Cardiac muscle cell (in vitro differentiated cells and primary cell): ENCODE data around the gene PTPRK. TPM values are rescaled to one million over a fixed set of nuclear protein-coding genes. Genes with fewer than 3 reads are reported as not detected.

Experiments
- DNase-seq, 2 donors: peaks; one replicate each; pipeline versions ENCODE4 v3.0.0 to v3.0.0-alpha.2; 2010 to 2017; ENCODE audit warnings: low read depth in 1 of 2, low spot score in 1 of 2
- H3K27ac ChIP-seq: fragments of 200-600 bp; sonication (generic); 2 replicates; pipeline ENCODE4 v1.5.1; 2016
- H3K27me3 ChIP-seq: fragments of 200-600 bp; sonication (generic); 2 replicates; pipeline ENCODE4 v1.6.0; 2016; ENCODE audit warnings: control low read depth
- H3K36me3 ChIP-seq: fragments of 200-600 bp; sonication (generic); 2 replicates; pipeline ENCODE4 v1.5.1; 2016; ENCODE audit warnings: control low read depth
- H3K4me1 ChIP-seq: fragments of 200-600 bp; sonication (generic); 2 replicates; pipeline ENCODE4 v1.8.1; 2017; ENCODE audit warnings: low read depth, mild to moderate bottlenecking, mixed run types
- H3K4me3 ChIP-seq: fragments of 200-600 bp; sonication (generic); 2 replicates; pipeline ENCODE4 v1.5.1; 2016; ENCODE audit warnings: mild to moderate bottlenecking
- H3K9me3 ChIP-seq: fragments of 200-600 bp; sonication (generic); 2 replicates; pipeline ENCODE4 v1.5.1; 2017; ENCODE audit warnings: low read depth, mild to moderate bottlenecking, control low read depth
- polyA plus RNA-seq: library from polyadenylated mRNA; unstranded; fragments of >200 nt; fragmentation: Nextera tagmentation; extraction: Ambion mirVana; gene quantifications from 2 replicates; pipeline ENCODE4 v1.2.1, GENCODE V29; 2016
- total RNA-seq: library from RNA; depleted of rRNA; stranded (reverse); fragments of >200 nt; gene quantifications from 2 replicates; pipeline ENCODE4 v1.2.3, GENCODE V29; 2016
- TF ChIP-seq, protein P1 (sequence below): IDR thresholded peaks from 2 replicates; pipeline ENCODE4 v1.5.1; 2012; ENCODE audit warnings: low read depth, mild to moderate bottlenecking, low read length

Gene PTPRK
- total and polyA plus RNA-seq, 2 experiments from 2014 or later, result 48.3 to 73.1 TPM

DNA sequence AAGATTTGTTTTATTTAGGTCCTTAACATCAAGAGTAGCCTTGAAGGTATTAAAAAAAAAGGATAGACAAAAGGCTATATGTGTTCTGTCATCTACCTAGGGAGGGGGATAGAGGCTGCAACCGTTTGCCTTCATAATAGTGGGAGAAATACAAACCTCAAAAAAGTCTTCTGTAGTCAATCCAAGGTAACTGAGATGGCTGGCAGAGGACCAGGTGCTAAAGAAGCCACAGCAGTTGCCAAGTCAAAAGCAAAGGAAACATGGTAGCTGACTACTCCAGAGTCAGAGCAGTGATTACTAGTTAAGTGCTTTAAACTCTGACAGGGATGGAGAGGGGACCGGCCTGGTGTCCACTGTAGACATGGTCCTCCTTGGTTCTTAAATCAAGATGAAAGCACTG is 249.4 kb downstream of the PTPRK start:
- no peak for DNase-seq
- TF ChIP-seq, protein P1, sequence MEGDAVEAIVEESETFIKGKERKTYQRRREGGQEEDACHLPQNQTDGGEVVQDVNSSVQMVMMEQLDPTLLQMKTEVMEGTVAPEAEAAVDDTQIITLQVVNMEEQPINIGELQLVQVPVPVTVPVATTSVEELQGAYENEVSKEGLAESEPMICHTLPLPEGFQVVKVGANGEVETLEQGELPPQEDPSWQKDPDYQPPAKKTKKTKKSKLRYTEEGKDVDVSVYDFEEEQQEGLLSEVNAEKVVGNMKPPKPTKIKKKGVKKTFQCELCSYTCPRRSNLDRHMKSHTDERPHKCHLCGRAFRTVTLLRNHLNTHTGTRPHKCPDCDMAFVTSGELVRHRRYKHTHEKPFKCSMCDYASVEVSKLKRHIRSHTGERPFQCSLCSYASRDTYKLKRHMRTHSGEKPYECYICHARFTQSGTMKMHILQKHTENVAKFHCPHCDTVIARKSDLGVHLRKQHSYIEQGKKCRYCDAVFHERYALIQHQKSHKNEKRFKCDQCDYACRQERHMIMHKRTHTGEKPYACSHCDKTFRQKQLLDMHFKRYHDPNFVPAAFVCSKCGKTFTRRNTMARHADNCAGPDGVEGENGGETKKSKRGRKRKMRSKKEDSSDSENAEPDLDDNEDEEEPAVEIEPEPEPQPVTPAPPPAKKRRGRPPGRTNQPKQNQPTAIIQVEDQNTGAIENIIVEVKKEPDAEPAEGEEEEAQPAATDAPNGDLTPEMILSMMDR, result no peak
- Histone ChIP-seq H3K27me3 (no peaks in the 10 kb centered on the region), H3K27ac (peak overlapping the region; percentile 21), H3K36me3 (no peaks in the 10 kb centered on the region), H3K9me3 (no peaks in the 10 kb centered on the region), H3K4me3 (no peak overlapping the region), H3K4me1 (peaks cover 26% of the 10 kb centered on the region)

DNA sequence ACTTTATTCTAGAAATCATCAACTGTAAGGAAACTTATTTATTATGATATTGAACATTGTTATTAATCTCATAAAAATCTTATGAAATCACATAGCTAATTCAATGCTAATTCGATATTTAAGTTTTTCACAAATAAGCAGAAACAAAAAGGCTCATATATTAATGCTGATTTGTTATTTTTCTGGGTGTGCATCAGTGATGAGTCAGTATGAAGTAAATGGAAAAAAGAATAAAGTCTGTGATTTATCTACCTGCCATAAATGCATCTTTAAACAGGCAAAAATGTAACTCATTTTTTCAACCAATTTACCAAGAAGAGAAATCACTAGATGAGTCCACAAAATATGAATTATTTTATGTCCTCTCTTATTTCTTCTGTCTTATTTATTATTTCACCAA is 253.5 kb downstream of the PTPRK start:
- TF ChIP-seq, protein P1, result no peak
- Histone ChIP-seq H3K4me1 (peaks cover 26% of the 10 kb centered on the region), H3K36me3 (no peaks in the 10 kb centered on the region), H3K4me3 (no peak overlapping the region), H3K27me3 (no peaks in the 10 kb centered on the region), H3K9me3 (no peaks in the 10 kb centered on the region), H3K27ac (no peak overlapping the region)
- DNase-seq, result no peak

DNA sequence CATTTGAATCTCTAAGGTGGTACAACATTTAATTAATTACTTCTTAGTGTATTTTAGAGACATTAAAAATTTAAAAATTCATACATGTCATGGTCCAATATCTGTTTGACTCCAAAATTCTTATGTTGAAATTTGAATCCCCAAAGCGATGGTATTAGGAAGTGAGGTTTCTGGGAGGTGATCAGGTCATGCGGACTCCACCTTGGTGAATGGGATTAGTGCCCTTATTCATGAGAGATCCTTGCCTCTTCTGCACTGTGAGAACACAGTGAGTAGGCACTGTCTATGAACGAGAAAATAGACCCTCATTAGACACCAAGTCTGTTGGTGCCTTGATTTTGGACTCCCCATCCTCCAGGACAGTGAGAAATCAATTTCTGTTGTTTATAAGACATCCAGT is 254.7 kb downstream of the PTPRK start:
- H3K4me3 ChIP-seq, result no peak overlapping the region
- H3K27me3 ChIP-seq, result no peaks in the 10 kb centered on the region
- TF ChIP-seq, protein P1, result no peak
- H3K27ac ChIP-seq, result peak overlapping the region; percentile 20
- no peak for DNase-seq
- H3K36me3 ChIP-seq, result no peaks in the 10 kb centered on the region
- peaks cover 17% of the 10 kb centered on the region for H3K4me1 ChIP-seq
- H3K9me3 ChIP-seq, result no peaks in the 10 kb centered on the region

DNA sequence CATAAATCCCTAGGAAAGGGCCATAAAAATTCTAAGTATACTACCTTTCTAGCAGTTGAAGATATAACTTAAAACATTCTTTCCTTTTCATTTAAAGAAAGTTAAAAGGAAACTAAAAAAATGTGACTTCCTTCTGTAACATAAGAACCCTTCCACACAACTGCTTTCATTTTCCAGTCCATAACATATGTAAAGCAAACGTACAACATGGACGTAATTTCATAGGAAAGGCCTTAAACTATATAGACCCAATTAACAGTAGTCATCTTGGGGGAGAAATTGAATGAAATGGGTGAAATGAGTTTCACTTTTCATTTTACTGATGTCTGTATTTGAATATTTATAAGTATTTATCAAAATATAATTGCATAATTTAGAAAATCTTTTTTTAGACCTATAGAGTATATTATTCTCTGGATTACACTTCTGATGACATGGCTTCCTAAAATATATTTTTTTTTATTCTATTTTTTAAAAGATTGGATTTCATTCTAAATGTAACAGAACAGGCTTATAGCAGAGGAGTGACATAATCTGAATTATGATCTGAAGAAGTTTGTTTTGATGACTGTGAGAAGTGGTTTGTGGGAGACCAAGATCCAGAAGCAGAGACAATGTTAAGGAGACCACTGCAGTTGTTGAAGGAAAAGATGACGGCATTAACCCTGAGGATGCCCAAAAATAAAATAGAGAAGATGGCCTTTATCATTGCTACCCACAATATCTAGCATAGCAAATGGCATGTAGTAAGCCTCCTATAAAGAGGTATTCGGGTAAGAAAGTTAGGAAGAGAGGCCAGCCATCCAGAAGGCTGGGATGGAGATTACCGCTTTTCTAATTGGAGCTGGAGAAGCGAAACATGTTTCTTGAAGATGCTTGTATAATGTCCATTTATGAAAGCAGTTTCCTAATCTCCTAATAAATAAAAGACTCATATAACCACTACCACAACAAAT is 260.4 kb downstream of the PTPRK start:
- no peak for DNase-seq
- H3K36me3 ChIP-seq, result no peaks in the 10 kb centered on the region
- no peaks in the 10 kb centered on the region for H3K9me3 ChIP-seq
- no peak overlapping the region for H3K27ac ChIP-seq
- no peaks in the 10 kb centered on the region for H3K27me3 ChIP-seq
- TF ChIP-seq, protein P1, result no peak
- no peaks in the 10 kb centered on the region for H3K4me1 ChIP-seq
- no peak overlapping the region for H3K4me3 ChIP-seq

DNA sequence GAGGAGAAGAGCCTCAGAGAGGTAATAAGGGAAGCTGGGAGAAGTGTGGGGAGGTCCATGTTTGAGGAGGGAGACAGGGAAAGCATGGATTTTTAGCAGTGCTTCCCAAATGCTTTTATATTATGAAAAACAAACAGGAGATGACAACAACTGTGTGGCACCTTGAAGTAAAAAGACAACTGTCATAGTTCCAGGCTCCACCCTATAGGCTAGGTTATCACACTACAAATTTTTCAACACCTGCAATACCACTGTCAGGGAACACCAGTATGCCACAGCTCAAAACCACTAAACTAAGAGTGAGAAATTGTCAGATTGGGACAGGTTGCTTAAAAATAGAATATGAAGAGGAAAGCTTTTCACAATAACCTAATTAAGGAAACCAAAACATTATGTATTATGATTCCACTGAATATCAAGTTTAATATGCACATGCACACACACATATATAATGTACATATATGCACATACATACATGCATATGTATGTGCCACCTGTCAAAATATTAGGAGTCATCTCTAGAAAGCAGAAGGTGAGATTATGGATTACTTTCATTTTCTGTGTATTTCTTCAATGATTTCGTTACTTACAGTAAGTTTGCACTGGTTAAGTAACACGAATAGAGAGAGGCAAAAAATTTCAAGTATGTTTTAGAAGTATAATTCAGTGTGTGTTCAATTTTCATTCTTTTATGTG is 261.2 kb downstream of the PTPRK start:
- TF ChIP-seq, protein P1, result no peak
- DNase-seq, result no peak
- H3K4me3 ChIP-seq, result no peak overlapping the region
- no peaks in the 10 kb centered on the region for H3K9me3 ChIP-seq
- H3K36me3 ChIP-seq, result no peaks in the 10 kb centered on the region
- H3K4me1 ChIP-seq, result peaks cover 3% of the 10 kb centered on the region
- H3K27me3 ChIP-seq, result no peaks in the 10 kb centered on the region
- H3K27ac ChIP-seq, result no peak overlapping the region
